ENCODE measurements around the gene DEFB132.

The DEFB132 gene

DNA sequence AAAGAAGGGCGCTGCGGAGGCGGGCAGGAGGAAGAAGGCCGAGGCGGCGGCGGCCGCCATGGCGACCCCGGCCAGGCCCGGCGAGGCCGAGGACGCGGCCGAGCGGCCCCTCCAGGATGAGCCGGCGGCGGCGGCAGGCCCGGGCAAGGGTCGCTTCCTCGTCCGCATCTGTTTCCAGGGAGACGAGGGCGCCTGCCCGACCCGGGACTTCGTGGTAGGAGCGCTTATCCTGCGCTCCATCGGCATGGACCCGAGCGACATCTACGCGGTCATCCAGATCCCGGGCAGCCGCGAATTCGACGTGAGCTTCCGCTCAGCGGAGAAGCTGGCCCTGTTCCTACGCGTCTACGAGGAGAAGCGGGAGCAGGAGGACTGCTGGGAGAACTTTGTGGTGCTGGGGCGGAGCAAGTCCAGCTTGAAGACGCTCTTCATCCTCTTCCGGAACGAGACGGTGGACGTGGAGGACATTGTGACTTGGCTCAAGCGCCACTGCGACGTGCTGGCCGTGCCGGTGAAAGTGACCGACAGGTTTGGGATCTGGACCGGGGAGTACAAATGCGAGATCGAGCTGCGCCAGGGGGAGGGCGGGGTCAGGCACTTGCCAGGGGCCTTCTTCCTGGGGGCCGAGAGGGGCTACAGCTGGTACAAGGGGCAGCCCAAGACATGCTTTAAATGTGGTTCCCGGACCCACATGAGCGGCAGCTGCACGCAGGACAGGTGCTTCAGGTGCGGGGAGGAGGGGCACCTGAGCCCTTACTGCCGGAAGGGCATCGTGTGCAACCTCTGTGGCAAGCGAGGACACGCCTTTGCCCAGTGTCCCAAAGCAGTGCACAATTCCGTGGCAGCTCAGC, 40.6 kb downstream of the DEFB132 start:
- no peak for DNase-seq (ENCODE audit: low read depth, low spot score)
- CTCF ChIA-PET, result interaction anchor here (3.1 to 5.2 kb wide), 2 partner anchors 11 to 33 kb away, joined by 11 to 33 read pairs; no protein-coding TSS in a partner anchor
- POLR2A ChIA-PET, result interaction anchor here (0.7 to 4.1 kb wide), 3 partner anchors 11 to 32 kb away, joined by 3 to 25 read pairs (median 17); partner anchors contain the start of gene SOX12
- TF ChIP-seq, protein P1, sequence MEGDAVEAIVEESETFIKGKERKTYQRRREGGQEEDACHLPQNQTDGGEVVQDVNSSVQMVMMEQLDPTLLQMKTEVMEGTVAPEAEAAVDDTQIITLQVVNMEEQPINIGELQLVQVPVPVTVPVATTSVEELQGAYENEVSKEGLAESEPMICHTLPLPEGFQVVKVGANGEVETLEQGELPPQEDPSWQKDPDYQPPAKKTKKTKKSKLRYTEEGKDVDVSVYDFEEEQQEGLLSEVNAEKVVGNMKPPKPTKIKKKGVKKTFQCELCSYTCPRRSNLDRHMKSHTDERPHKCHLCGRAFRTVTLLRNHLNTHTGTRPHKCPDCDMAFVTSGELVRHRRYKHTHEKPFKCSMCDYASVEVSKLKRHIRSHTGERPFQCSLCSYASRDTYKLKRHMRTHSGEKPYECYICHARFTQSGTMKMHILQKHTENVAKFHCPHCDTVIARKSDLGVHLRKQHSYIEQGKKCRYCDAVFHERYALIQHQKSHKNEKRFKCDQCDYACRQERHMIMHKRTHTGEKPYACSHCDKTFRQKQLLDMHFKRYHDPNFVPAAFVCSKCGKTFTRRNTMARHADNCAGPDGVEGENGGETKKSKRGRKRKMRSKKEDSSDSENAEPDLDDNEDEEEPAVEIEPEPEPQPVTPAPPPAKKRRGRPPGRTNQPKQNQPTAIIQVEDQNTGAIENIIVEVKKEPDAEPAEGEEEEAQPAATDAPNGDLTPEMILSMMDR (IDR thresholded peaks at IDR 0.05; ENCODE audit: insufficient read depth, low read length, missing control alignments), result no peak
- H3K4me3 ChIP-seq (ENCODE audit: low read depth, low read length), result peak overlapping the region; percentile 98

DNA sequence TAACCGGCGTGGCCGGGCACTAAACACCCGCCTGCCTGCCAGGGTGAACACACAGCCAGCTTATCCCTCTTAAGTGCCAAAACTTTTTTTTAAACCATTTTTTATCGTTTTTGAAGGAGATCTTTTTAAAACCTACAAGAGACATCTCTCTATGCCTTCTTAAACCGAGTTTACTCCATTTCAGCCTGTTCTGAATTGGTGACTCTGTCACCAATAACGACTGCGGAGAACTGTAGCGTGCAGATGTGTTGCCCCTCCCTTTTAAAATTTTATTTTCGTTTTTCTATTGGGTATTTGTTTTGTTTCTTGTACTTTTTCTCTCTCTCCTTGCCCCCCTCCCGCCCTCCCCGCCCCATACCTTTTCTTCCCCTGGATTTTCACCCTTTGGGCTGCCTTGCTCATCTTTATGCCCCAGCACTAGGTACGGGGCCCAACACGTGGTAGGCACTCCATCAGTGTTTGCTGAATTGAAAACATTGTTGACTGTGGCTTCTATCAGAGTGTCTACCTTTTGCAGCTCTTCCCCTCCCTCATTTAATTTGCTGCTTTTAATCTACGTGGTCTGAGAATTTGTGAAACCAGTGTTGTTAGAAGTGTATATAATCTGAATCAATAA, 41.4 kb downstream of the DEFB132 start:
- CTCF ChIA-PET, result interaction anchor here (3.1 to 5.2 kb wide), 2 partner anchors 10 to 32 kb away, joined by 11 to 33 read pairs; no protein-coding TSS in a partner anchor
- POLR2A ChIA-PET, result interaction anchor here (0.7 to 4.1 kb wide), 3 partner anchors 11 to 31 kb away, joined by 3 to 25 read pairs (median 17); partner anchors contain the start of gene SOX12
- DNase-seq (ENCODE audit: low read depth, low spot score), result no peak
- H3K4me3 ChIP-seq (ENCODE audit: low read depth, low read length), result peak overlapping the region; percentile 98
- TF ChIP-seq, protein P1 (IDR thresholded peaks at IDR 0.05; ENCODE audit: insufficient read depth, low read length, missing control alignments), result no peak

GRCh38 chr20:300345-300990, 42.9 kb downstream of the DEFB132 start:
- POLR2A ChIA-PET, result interaction anchor here (1.4 to 4.1 kb wide), 3 partner anchors 8 to 24 kb away, joined by 6 to 25 read pairs (median 9); partner anchors contain the start of gene SOX12
- no peak for DNase-seq (ENCODE audit: low read depth, low spot score)
- H3K4me3 ChIP-seq (ENCODE audit: low read depth, low read length), result peak overlapping the region; percentile 98
- TF ChIP-seq, protein P1 (IDR thresholded peaks at IDR 0.05; ENCODE audit: insufficient read depth, low read length, missing control alignments), result no peak
- CTCF ChIA-PET, result interaction anchor here (0.8 to 5.2 kb wide), 5 partner anchors 8 to 33 kb away, joined by 3 to 33 read pairs (median 4); partner anchors contain the start of gene SOX12

GRCh38 chr20:301886-302848, 44.6 kb downstream of the DEFB132 start:
- no peak overlapping the region for H3K4me3 ChIP-seq (ENCODE audit: low read depth, low read length)
- TF ChIP-seq, protein P1 (IDR thresholded peaks at IDR 0.05; ENCODE audit: insufficient read depth, low read length, missing control alignments), result no peak
- no peak for DNase-seq (ENCODE audit: low read depth, low spot score)
- ChIA-PET CTCF (interaction anchor here (5.2 kb wide), 1 partner anchor 7 kb away, joined by 33 read pairs; no protein-coding TSS in a partner anchor), POLR2A (no interaction called here)

DNA sequence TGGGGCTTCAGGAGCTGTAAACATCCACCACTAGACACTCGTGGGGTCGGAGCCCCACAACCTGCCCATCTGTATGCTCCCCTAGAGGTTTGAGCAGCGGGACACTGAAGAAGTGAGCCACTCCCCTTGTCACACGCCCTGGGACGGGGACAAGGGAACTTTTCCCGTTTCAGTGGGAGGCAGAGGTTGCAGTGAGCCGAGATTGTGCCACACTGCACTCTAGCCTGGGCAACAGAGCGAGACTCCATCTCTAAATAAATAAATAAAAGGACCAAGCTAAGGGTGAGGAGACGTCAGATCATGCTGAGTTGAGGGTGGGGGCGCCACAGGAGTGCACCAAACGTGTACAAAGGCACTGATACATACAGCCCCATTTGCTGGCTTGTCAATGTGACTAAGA, 48.2 kb downstream of the DEFB132 start:
- H3K4me3 ChIP-seq (ENCODE audit: low read depth, low read length), result no peak overlapping the region
- ChIA-PET POLR2A (no interaction called here), CTCF (no interaction called here)
- DNase-seq (ENCODE audit: low read depth, low spot score), result no peak
- TF ChIP-seq, protein P1 (IDR thresholded peaks at IDR 0.05; ENCODE audit: insufficient read depth, low read length, missing control alignments), result no peak
